SK-N-SH treated with all-trans-retinoic acid at 6 μM for 48 hours (cell line): ENCODE results near the gene RNGTT.

ENCODE experiments used
- BACH2 ChIP-seq: fragments of 250-450 bp; sonication (Bioruptor Pico); IDR thresholded peaks from 2 replicates; pipeline ENCODE4 v1.9.0; 2021; ENCODE audit warnings: mild to moderate bottlenecking, borderline replicate concordance
- PPARA ChIP-seq: fragments of 250-450 bp; sonication (Bioruptor Pico); IDR thresholded peaks from 2 replicates; pipeline ENCODE4 v1.5.0; 2020; ENCODE audit warnings: mild to moderate bottlenecking, borderline replicate concordance
- SNAI2 ChIP-seq: fragments of 250-450 bp; sonication (Bioruptor Pico); IDR thresholded peaks from 2 replicates; pipeline ENCODE4 v1.5.0; 2020; ENCODE audit warnings: mild to moderate bottlenecking, moderate library complexity
- ZNF70 ChIP-seq: fragments of 450-650 bp; formaldehyde crosslinking; IDR thresholded peaks from 2 replicates; pipeline ENCODE4 v1.5.0; 2020; ENCODE audit warnings: mild to moderate bottlenecking, moderate library complexity
- TF ChIP-seq, protein P1 (sequence below): fragments of 250-450 bp; sonication (Bioruptor Pico); IDR thresholded peaks from 2 replicates; pipeline ENCODE4 v1.8.0; 2020; ENCODE audit warnings: mild to moderate bottlenecking, moderate library complexity, borderline replicate concordance
- TF ChIP-seq, protein P2 (sequence below): fragments of 250-450 bp; sonication (Bioruptor Pico); IDR thresholded peaks from 2 replicates; pipeline ENCODE4 v1.5.1; 2021; ENCODE audit warnings: mild to moderate bottlenecking, moderate library complexity
- TF ChIP-seq, protein P3 (sequence below): fragments of 250-450 bp; sonication (Bioruptor Pico); IDR thresholded peaks from 2 replicates; pipeline ENCODE4 v1.5.0; 2020; ENCODE audit warnings: mild to moderate bottlenecking, moderate library complexity

DNA sequence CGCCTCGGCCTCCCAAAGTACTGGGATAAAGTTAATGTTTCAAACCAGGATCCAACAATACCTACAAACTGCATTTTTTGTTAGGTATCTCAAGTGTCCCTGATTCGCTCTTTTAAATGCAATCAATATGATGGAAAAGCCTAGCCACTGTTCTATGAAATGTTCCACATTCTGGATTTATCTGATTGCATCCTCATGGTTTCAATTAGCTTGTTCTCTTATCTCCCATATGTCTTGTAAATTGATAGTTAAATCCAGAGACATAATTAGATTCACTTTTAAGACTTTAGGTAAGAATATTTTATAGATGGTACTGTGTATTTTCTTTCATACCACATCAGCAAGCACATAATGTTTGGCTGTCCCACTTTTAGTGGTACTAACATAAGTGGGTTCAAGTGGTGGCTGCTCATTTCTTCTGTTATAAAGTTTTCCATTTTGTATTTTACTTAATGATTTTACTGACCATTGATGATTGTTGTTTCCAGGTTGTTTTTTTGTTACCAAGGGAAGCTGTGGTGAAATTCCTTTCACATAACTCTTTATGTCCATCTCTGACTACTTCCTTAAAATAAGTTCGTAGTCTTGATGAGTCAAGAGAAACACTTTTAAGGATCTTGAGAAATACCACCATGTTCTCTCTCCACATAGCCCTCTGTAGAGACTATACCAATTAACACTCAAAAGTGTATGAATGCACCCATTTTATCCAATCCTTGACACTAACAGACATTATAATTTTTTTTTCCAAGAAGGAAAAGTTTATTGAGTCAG lies 40.5 kb downstream of the RNGTT start:
- TF ChIP-seq ZNF70 (no peak), BACH2 (no peak), SNAI2 (CRISPR knock-in tag) (no peak), PPARA (CRISPR knock-in tag) (no peak)
- TF ChIP-seq, protein P1, sequence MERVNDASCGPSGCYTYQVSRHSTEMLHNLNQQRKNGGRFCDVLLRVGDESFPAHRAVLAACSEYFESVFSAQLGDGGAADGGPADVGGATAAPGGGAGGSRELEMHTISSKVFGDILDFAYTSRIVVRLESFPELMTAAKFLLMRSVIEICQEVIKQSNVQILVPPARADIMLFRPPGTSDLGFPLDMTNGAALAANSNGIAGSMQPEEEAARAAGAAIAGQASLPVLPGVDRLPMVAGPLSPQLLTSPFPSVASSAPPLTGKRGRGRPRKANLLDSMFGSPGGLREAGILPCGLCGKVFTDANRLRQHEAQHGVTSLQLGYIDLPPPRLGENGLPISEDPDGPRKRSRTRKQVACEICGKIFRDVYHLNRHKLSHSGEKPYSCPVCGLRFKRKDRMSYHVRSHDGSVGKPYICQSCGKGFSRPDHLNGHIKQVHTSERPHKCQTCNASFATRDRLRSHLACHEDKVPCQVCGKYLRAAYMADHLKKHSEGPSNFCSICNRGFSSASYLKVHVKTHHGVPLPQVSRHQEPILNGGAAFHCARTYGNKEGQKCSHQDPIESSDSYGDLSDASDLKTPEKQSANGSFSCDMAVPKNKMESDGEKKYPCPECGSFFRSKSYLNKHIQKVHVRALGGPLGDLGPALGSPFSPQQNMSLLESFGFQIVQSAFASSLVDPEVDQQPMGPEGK (CRISPR knock-in tag): no peak
- TF ChIP-seq, protein P2, sequence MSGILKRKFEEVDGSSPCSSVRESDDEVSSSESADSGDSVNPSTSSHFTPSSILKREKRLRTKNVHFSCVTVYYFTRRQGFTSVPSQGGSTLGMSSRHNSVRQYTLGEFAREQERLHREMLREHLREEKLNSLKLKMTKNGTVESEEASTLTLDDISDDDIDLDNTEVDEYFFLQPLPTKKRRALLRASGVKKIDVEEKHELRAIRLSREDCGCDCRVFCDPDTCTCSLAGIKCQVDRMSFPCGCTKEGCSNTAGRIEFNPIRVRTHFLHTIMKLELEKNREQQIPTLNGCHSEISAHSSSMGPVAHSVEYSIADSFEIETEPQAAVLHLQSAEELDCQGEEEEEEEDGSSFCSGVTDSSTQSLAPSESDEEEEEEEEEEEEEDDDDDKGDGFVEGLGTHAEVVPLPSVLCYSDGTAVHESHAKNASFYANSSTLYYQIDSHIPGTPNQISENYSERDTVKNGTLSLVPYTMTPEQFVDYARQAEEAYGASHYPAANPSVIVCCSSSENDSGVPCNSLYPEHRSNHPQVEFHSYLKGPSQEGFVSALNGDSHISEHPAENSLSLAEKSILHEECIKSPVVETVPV (CRISPR knock-in tag): no peak
- TF ChIP-seq, protein P3, sequence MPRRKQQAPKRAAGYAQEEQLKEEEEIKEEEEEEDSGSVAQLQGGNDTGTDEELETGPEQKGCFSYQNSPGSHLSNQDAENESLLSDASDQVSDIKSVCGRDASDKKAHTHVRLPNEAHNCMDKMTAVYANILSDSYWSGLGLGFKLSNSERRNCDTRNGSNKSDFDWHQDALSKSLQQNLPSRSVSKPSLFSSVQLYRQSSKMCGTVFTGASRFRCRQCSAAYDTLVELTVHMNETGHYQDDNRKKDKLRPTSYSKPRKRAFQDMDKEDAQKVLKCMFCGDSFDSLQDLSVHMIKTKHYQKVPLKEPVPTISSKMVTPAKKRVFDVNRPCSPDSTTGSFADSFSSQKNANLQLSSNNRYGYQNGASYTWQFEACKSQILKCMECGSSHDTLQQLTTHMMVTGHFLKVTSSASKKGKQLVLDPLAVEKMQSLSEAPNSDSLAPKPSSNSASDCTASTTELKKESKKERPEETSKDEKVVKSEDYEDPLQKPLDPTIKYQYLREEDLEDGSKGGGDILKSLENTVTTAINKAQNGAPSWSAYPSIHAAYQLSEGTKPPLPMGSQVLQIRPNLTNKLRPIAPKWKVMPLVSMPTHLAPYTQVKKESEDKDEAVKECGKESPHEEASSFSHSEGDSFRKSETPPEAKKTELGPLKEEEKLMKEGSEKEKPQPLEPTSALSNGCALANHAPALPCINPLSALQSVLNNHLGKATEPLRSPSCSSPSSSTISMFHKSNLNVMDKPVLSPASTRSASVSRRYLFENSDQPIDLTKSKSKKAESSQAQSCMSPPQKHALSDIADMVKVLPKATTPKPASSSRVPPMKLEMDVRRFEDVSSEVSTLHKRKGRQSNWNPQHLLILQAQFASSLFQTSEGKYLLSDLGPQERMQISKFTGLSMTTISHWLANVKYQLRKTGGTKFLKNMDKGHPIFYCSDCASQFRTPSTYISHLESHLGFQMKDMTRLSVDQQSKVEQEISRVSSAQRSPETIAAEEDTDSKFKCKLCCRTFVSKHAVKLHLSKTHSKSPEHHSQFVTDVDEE (CRISPR knock-in tag): no peak
